NOMO-1 (cell line): Measurements from ENCODE around the gene OLFML1.

Source experiments
- DNase-seq, 2 experiments: peaks; one replicate each; lab custom pipeline; 2025; ENCODE audit not compliant: unreplicated experiment in 2 of 2; lab: John Stamatoyannopoulos, UW

Gene OLFML1

DNA sequence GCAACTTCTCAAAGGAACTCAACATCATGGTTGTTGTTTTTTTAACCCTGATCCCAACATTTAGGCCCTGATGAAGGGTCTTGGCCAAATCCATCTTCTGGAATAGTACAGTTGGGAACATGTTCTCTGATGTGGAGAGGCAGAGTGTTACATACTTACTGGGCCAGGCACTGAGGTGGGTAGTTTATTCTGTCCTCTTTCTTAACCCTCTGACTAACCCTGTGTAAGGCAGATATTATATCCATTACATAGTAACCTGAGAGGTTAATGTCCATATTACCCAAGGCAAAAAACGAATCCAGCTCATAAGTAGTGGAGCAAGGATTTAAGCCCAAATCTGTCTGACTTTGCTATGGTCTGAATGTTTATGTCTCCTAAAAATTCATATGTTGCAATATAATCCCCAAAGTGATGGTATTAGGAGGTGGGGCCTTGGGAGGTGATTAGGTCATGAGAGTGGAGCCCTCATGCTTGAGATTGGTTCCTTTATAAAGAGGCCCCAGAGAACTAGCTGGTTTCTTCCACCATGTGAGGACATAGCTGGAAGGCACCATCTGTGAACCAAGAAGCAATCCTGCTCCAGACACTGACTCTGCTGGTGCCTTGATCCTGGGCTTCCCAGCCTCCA lies 44.8 kb downstream of the OLFML1 start:
- DNase-seq = no peak

DNA sequence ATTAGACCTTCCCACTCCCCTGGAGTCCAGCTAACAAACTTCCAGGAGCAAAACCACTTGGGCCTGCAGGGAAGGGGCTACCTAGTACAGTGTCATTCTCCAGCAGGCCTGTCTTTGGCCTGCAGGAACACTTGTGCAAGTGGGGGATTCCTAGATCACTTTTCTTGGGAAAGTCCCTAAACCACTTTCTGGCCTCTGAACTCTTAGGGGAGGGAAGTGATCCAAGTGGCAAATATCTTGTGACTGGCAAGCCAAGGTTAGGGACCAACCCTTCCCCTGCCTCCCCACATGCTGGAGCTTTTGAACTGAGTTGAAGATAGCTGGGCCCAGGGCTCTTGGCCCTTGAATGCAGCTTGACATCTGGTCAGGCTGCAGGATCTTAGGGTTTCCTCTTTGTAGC lies 45.7 kb downstream of the OLFML1 start:
- DNase-seq = no peak

DNA sequence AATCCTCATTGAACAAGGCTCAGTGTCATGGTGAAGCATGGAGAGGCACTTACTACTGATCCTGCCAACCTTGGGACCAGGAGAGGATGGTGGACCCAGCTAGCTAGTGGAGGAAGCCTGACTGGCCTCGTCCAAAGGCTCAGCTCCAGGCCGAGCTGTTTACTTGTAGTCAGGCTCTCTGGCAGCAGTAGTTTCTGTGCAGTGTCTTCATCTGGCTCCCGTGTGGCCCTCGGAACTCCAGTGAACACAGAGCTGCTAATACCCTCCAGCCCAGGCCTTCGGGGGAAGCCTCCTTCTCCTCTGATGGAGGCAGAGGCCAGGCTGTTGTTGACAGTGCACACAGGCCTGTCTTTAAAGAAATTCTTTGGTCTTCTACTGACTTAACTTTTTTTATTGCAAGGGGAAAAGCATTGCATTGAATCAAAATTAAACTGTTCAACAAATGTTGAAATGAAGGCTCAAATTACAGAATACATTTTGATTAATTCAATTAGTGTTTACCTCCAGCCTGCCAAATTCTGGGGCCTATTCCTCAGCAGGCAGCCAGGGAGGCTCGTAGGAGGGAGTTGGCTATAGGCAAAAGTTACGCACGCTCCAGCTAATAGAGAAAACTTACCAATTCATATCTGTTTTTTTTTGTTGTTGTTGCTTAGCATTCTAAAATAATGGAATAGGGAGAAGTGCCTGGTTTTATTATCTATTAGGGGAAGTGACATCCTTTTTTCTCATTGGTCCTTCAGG lies 47.3 kb downstream of the OLFML1 start:
- DNase-seq = no peak

DNA sequence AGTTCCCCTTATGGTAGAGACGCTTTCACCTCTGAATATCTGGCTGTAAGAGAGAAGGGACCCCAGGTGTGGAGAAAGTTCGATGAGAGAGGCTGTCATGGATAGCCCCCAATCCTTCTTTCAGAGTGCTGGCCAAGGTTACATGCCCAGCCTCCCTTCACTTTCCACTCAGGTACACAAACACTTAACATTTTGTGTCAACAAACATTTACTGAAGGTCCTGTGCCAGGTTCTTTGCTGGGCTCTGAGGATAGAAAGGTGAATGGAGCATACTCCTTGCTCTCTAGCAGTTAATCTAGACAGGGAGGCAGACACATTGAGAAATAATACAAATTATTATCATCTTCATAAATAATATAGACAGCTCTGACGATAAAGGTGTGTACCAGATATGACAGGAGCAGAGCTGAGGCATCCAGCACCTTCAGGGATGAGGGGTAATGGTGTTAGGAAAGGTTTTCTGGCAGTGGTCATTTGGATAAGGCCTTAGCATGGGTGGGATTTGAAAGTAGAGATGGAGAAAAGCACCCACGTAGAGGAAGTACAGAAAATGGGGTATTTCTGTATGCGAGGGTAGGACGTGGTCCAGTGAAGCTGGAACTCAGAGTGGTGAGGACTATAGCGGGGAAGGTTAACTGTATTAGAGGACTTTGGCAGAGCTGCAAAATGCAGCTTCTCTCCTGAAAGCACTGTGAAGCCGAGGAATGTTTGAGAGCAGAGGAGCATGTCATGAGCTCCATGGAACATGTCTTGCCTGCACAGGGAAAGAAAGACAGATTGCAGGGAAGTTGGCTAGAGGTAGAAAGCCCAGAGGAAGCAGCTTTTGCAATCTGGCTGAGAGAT lies 48.1 kb downstream of the OLFML1 start:
- no peak for DNase-seq

DNA sequence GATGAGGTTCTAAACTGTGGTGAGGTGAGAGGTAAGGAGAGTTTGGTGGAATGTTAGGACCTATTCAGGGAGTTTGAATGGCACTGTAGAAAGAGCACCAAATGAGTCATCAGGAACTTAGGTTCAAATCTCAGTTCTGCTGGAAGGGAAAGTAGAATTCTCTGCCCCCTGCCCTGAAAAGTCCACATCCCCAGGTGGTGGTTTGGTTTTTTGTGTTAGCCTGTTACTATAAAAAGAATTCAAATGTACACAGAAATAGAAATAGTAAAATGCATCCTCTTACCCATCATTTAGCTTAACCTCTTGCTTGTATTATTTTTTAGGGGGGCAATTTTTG lies 48.7 kb downstream of the OLFML1 start:
- DNase-seq = no peak

DNA sequence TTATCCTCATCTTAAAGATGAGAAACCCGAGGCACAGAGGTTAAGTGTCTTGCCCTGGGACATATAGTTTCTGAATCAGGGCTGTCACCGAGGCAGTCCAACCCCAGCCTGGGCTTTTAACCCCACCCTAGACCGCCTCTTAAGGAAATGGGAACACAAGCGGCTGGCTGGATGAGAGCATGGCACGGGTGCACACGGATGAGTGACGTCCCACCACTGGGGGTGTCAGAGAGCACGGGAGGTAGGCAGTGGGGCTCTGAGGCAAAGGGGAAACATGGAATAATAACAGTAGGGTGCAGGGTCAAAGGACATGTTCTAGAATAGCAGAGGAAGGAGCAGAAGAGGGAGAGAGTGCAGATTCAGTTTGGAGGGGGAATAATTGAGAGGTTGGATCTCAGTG lies 50.8 kb downstream of the OLFML1 start:
- no peak for DNase-seq

DNA sequence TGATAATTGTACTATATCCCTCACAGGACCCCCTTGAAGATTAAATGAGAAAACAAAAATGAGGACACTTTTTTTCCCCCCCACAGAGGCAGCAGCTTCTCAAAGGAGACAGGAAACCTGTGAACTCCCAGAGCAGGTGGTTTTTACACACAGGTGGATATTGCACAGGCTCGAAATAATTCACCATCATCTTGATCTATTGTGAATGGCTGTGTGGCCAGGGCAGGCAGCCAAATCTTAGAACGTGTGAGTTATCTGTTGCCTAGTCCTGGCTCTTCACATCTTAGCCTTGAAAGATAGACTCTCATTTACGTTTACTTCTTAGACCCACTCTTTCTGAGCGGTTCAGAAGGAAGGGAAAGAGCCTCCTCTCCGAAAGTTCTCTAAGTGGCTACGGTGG lies 52.0 kb downstream of the OLFML1 start:
- no peak for DNase-seq

DNA sequence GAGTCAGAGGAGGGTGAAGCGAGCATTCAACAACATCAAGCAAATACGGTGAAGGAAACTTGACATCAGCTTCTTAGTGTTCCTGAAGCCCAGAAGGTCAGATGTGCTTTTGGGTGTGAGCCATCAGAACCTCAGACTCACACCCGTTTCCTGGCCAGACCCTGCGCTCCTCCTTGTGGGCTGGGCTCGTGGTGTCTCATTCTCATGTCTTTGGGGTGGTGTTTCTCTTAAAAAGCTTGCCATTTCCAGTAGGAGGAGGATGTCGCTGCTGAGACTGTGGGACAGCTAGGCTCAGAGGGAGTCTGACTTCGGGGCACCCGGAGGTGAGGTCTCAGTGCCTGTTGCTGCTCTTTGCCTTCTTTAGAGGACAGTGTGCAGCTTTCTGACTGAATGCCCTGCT lies 52.7 kb downstream of the OLFML1 start:
- no peak for DNase-seq

DNA sequence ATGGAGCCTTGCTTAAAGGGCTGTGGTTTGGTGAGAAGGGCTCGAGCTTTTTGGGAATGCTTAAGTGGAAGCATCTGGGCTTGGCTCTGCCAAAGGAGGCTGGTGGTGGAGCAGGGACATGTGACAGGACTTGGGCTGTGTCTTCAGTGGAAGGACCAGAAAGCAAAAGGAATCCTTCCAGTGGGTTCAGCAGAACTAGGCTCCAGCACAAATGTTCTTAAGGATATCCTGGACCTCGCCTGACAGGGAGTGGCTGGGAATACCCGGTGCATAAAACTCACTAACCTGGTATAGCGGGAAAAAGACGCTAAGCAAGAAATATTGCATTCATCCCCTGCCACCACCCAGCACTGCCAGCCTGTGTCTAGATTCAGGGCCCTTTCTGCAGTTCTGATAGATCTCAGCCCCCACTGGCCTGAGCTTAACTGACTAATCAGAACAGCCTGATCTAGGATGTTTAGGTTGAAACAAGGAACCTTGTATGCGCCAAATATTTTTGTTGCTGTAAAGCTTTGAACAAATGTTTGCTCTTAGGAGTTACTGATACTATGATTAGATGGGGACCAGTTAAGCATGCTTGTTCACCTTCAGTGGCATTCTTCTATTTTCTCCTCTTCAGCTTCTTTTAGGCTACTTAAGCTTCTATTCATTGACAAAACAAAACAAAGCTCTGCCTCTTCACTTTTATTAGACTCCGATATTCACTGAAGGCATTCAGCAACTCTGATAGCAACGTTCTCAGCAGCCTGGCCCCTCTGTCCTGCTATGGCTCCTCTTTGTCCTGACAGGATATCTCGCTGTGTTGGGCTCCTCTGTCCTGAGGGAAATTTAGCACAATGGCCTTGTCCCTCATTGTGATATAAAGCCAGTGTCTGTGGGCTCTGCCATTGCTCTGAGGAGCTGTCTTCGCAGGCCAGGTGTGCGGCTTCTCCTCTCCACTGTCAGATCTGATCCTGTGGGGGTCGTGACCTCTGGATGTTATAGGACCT lies 53.5 kb downstream of the OLFML1 start:
- no peak for DNase-seq

DNA sequence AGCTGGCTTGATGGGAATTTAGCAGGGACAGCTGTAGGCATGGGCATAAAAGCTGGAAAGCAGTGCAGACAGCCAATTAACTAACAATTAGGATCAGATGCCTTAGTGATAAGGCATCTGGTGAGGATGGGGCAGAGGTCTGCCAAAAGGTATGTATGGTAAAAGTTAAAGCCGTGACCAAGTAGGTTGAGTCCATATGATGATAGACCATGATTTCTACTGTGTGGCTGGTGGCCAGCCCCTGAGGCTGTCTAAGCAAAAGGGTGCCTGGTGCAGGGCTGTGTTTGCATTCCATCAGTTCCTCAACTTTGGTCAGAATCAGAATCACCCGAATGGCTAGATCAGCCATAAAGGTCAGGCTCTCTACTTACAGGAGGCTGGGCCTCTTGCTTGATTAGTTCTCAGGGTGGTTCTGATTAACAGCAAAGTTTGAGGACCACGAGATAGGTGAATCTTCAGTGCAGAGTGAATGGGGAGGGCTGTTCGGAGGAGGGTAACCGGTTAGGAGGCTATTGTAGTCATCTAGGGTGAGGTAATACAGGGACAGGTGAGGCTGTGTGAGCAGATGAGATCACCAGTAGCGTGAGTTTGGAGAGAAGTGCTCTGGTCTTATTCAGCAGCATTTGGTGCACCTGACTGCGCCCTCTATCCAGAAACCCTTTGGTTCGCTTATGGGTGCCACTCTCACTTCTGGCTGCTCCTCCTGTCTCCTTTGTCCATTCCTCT lies 55.7 kb downstream of the OLFML1 start:
- DNase-seq = no peak

DNA sequence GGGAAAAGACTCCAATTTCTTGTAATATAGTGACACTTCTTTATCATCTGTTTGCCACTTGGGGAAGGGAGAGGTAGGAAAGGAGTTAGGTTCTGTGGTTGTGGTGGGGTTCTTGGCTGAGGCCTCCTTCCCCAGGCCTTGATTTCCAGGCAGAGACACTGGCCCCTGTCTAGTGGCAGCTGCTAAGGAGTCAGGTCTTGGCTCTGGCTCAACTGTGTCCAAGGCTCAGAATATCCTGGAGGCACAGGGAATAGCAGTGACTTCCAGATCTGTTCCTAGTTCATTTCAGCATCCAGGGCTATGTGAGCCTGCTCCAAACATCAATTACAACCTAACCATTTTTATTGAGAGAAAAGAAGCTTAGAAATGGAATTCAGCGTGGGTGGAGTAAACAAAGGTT lies 58.0 kb downstream of the OLFML1 start:
- DNase-seq = no peak

DNA sequence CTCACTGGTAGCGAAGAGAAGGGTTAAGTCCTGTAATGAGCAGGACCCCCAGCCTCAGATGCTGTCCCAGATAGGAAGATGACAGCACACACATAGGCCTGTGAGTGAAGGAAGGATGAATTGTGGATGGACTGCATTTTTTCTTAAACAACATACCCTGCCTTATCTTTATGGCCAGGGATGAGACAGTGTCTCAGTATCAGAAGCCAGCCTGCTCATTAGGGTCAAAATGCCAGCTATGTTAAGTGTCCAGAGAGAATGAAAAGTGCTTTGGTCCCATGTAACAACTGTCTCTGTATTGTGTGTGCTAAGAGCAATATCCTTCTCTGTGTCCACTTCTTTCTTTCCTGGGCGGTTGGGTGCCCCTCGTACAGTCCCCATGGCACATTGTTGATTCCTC lies 58.7 kb downstream of the OLFML1 start:
- DNase-seq = no peak

DNA sequence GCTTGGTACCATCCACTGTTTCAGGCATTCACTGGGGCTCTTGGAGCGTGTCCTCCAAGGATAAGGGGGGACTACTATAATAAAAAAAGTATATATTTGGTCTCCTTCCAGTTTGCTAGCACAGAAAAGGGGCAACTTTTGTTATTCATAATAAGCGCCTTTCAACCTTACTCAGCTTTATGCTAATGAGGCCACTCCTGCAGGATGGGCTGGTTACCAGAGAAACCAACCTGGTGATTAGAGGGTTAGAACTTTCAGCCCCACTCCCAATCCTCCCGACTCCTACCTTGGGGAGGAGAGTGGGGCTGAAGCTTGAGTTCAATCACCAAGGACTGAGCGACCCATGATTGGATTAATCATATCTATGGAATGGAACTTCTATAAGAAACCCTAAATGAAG lies 60.3 kb downstream of the OLFML1 start:
- no peak for DNase-seq

DNA sequence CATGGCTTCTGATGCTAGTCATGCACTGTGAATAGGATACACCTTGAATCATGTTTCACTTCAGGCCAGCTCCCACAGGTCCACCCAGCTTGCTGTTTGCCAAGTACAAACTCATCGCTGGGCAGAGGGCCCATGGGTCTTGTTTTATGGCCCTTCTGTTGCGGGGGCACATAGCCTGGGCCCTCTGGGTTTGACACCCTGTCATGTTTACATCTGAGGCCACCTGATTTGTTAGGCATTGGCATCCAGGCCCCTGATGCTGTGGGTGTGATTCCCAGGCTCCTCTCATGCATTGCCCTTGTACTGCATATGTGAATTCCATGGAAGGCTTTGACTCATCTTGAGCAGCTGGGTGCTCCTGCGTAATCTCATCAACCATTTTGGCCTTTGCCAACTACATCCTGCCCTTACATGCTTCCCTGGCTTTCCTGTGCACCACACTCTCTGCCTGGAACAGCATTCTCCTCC lies 61.1 kb downstream of the OLFML1 start:
- DNase-seq = no peak

DNA sequence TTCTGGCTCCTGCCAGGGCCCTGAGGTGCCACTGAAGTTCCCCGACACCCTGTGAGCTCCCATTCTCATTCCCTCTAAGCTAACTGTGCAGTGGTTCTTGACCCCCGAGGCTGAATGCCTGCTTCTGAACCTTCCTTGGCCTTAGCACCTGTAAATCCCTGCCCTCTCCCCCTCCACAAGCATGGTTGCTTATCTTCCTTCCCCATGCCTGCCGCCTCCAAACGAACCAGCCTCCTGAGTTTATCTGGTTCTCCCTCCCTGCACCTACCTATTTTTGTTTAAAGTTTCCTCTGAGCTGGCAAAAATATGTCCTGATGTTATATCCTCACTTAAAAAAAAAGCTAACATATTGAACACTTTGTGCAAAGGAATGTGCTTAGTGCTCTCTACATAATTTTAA lies 62.4 kb downstream of the OLFML1 start:
- DNase-seq = no peak

DNA sequence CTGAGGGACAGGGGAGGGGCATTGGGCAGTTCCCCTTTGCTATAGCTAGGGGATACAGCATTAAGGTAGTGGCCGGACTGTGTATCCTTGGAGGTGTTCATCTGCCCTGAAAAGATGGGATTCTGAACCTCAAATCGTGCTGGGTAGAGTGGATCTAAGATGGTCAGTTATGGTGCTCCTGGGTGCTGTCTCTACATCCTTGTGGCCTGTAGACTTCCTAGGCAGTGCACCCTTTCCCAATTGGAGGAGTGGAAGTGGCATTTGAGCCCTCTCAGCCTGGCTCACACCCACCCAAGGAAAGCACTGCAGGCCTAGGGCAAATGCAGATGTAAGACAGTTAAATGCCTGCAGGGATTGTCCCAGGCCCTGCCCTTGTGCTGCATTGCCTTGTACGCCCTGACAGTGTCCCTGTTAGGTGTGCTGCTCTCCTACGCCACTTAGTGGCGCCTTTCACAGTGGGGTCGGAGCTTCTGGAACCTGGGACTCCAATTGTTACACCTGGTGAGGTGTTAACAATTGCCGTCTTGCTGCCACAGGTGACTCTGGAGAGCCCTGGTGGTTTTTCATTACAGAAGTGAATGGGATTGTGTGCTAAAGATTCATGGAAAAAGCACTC lies 63.5 kb downstream of the OLFML1 start:
- DNase-seq = peak in 1 of 2 experiments; percentile 5

DNA sequence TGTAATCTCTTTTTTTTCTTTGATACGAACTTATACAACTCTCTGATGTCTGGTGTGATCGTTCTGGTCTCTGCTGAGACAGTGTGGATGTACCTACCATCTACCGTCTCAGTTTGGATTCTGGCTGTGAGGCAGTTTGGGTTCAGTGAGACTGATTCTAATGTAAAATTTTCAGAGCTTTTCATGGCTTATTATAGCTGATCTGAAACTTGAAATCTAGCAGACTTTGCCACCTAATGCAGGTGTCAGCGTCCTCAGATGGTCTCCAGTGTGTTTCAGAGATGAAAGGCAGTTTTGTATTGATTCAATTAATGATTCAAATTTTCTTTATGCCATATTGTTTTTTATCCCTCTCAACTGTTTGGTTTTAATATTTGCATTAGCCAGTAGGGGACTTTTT lies 64.4 kb downstream of the OLFML1 start:
- no peak for DNase-seq

DNA sequence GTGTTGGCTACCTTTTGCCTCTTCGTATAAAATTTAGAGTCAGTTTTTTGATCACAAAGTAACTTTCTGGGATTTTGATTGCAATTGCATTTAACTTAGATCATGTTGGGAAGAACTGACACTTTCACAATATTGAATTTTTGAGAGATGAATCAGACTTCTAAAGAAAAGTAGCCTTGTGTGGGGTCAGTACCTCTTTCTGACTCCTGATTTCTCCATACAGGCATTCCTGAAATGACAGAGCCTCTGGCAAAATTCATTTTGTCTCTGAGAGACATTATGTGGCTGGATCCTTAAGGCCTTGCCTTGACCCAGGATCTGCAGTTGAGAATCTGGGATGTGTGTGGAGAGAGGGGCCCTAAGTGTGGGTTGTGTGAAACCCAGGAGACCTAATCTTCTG lies 66.3 kb downstream of the OLFML1 start:
- DNase-seq = no peak

DNA sequence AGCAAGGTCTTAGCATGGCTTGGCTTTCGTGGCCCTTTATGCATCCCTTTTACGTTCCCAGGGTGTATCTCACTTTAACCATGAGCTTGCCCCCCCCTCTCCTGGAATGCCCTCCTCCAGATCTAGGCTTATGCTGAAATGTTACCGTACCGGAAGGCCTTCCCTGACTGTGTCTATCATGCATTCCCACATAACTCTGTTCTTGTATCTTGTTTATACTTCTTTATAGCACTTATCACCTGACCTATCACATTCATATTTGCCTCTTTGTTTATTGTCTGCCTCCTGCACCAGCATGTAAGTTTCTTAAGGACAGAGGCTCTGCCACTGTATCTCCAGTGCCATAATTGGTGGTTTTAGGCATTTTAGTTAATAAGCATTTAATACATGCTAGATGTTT lies 67.4 kb downstream of the OLFML1 start:
- DNase-seq = no peak
